GM18909 (cell line): Measurements from ENCODE around the gene TOR4A.
"Not testable (repeated sequence)": the region's sequence is repeated elsewhere in the genome, so short reads cannot be mapped to it uniquely, and the experiment has no call there.

Source experiments
- ATAC-seq: cut with Tn5 transposase; IDR thresholded peaks from one replicate; pipeline ENCODE4 v1.9.1; 2021; ENCODE audit warnings: mild to moderate bottlenecking; ENCODE audit not compliant: unreplicated experiment, poor library complexity

The TOR4A gene

DNA sequence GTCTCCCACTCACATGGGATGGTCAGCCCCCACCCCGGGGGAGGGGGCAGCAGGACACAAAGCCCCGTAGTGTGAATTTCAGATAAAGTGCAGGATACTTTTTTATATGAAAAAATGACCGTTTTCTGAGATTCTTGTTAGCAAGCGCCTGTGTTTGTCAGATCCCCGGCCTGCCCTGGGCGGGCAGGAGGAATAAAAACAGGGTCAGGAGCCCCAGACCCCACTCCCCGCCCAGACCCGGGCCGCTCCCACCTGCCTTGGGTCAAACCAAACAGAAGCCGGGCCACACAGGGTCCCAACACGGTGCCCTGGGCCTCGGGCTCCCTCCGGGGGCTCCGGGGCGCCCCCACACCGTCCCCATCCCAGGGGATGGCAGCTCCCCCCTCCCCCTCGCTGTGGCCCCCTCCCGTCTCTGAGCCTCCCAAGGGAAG, 38.1 kb downstream of the TOR4A start:
- ATAC-seq = no peak

- no peak for ATAC-seq
Observed at GRCh38 chr9:137316012-137316981, 38.8 kb downstream of the TOR4A start.

DNA sequence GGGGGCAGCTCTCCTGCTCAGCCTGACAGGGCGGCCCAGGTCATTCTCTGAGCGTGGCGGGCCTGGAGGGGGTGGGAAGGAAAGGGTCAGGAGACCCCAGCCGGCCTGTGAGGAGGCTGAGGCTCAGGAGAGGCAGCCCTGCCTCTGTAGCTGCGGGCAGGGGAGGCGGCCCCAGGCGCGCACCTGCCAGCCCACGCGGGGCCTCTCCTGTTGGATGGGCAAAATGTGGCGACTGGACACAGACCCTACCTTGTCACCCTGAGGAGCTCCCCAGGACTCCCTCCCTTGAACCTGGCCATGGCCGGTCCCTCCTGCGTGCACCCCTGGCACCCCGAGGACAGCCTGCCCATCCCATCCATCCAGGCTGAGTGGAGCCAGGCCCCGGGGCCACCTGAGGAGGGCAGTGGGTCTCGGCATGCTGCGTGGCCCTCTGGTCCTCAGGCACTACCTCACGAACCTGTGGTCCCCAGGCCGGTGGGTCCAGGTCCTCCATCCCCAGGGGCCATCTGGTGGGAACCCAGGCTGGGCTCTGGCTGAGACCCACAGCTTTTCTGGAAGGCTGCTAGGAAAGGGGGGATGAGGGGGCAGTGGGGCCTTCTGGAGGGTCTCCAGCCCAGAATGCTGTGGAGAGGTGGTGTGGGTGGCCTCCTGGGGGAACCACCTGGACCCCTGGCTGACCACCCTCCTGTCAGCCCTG, 39.6 kb downstream of the TOR4A start:
- no peak for ATAC-seq

DNA sequence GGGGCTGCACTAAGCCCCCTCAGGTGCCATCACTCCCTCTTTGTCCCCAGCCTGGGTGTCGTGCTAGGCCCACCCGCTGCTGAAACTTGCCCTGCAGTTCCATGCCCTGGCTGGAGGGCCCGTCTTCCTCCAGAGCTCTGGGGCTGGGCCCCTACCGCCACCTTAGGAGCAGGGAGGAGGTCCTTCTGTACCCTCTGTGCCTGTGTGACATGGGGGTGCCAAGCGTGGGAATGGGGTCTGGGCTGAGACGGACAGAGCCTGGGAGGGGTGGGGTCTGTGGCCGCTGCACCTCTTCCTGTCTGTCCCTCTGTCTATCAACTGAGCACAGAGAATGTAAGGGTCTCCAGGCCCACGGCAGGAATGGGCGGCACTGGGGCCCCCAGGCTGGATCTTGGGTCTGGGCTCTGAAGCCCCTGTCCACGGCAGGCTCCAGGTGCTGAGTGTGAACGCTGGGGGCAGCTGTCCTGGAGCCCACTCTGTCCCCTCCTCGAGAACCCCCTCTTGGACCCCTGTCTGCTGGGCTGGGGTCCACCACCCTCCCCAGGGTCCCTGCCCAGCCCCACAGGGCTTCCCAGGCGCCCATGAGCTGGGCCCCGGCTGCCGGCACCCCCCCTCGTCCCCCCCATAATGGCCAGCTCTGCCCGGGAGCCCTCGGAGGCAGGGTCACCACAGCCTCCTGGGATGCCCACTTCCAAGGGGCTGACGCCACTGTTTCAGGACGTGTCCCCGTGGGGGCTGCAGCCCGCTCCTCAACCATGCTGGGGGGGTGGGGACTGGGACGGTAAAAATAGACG, 40.4 kb downstream of the TOR4A start:
- ATAC-seq = no peak

GRCh38 chr9:137318602-137319001, 41.1 kb downstream of the TOR4A start:
- no peak for ATAC-seq

DNA sequence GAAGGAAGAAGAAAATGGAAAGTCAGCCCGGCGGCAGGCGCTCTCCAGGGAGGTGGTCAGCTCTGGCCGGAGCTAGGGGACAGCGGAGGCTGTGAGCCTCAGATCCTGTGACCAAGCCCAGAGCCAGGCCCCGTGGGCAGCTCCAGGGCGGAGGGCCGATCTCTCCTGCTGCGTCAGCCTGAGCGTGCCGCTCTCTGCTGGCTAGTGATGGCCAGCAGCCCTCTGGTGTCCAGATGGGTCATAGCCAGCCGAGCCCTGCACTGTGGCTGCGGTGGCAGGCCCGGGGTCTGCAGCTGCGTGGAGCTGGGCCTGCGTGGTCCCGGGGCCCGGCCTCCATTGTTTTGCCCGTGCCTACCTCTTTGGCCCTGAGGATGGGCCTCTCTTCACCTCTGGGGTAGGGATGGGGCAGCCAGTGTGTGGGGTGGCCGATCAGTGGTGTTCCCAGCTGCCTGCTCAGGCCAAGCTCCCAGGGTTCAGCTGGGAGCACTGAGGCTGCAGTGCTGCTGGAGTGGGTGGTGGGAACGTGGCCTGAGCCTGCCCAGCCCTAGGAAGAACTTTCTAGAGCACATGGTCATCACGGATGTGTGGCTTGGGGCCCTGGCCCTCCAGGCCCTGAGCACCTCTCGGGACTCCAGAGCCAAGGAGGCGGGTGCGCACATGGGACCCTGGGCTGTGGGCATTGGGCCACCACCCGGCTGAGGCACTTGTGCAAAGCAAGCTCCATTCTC, 41.6 kb downstream of the TOR4A start:
- no peak for ATAC-seq

- ATAC-seq = no peak
Observed at GRCh38 chr9:137319739-137320551, 42.4 kb downstream of the TOR4A start.

DNA sequence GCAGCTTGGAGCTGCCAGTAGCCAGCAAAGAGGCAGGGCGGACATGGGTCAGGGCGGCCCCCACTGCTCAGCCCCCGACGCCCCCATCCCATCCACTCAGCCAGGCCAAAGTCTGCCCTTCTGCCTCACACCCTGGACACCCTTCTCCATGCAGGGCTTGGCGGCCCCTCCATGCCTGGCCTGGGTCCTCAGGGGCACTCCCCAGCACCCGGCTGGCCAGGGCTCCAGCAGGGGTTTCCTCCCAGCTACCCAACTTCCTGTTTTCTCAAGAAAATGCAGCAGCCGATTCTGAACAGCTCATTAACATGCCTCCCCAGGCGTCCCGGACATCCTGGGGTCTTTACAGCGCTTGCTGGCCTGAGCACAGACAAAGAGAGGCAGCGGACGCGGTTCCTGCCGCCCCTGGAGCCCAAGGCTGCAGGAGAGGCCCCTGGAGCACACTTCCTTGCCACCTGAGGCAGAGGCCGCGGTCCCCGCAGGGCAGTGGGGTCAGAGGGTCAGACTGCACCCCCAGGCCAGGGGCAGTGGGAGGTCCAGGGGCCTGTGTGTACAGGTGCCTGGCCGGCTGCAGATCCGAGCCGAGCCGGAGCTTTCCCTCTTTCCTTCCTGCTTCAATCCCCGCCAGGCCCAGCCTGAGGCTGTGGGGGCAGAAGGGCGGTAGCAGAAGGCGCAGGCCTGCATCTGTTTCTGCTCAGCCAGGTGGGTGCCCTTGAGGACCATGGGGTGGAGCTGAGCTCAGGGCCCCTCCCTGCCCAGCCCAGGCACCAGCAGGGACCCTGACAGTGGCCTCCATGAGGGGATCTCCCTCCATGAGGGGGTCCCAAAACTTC, 43.2 kb downstream of the TOR4A start:
- no peak for ATAC-seq

GRCh38 chr9:137321726-137322361, 44.3 kb downstream of the TOR4A start:
- no peak for ATAC-seq

DNA sequence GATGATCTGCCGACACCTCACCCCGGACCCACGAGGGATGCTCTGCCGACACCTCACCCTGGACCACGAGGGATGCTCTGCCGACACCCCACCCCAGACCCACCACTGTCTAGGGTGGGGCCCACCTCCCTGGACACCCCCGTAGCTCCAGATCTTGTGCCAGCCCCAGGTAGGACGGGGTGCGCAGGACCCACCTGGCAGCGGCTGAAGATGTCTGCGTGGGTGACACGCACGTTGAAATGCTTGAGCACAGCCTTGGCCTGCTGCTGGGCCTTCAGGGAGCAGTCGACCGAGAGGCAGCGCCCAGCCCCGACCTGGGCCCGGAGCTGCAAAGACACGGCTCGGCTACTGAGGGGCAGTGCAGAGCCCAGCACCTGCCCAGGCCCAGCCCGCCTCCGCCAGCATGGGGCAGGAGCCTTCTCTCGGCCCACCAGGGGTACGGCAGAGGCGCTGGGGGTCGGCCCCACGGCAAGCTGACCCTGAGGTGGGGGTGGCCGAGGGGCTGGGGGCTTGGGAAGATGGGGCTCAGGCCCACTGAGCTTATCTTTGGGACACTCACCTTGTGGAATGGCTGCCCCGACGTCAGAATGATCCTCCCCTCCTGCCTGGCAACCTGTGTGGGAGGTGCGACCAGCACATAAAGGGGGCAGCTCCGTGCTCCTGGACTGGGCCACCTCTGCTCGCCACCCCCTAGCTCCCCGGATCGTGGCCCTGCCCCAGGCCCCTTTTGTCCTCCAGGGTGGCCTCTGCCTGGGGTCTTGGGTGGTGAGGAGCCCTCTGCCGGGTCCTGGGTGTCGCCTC, 46.2 kb downstream of the TOR4A start:
- ATAC-seq = no peak

DNA sequence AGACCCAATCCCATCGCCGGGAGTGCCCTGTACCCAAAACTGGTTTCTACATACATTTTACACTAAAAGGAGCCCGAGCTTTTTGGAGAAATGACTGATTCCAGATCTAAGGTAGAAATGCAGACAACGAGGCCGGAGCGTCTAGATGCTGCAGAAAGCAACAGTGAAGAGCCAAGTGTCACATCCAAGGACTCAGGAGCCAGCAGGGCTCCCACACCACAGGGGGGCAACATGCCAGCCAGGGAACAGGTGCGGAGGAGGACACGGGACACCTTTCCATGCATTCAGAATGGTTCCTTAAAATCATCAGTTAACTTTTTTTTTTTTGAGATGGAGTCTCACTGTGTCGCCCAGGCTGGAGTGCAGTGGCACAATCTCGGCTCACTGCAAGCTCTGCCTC, 47.6 kb downstream of the TOR4A start:
- ATAC-seq = no peak

GRCh38 chr9:137325799-137326198, 48.3 kb downstream of the TOR4A start:
- ATAC-seq = no peak

DNA sequence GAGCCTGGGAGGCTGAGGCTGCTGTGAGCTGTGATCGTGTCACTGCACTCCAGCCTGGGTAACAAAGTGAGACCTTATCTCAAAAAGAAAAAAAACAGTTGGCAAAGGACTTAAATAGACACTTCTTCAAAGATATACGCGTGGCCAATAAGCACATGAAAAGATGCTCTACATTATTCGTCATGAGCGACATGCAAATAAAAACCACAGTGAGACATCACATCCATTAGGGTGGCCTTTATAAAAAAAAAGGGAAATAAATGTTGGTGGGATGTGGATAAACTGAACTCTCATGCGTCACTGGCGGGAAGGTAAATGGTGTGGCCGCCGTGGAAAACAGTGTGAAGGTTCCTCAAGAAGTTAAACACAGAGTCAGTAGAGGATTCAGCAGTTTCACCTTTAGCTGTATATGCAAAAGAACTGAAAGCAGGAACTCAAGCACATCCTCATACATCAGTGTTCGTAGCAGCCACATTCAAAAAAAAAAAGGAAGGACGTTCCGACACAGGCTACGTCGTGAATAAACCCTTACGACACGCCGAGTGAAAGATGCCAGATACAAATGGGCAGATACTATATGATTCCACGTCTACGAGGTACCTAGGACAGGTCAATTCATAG, 49.0 kb downstream of the TOR4A start:
- ATAC-seq = peak; percentile 54

DNA sequence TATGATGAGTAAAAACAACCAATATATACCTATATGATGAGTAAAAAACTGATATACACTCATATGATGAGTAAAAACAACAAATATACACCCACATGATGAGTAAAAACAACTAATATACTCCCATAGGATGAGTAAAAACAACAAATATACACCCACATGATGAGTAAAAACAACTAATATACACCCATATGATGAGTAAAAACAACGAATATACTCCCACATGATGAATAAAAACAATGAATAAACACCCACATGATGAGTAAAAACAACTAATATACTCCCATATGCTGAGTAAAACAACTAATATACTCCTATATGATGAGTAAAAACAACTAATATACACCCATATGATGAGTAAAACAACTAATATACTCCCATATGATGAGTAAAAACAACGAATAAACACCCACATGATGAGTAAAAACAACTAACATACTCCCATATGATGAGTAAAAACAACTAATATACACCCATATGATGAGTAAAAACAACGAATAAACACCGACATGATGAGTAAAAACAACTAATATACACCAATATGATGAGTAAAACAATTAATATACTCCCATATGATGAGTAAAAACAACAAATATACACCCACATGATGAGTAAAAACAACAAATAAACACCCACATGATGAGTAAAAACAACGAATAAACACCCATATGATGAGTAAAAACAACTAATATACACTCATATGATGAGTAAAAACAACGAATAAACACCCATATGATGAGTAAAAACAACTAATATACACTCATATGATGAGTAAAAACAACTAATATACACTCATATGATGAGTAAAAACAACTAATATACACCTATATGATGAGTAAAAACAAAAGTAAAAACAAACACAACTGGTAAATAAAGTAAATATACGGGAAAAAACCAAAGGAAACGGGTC, 50.4 kb downstream of the TOR4A start:
- not testable (repeated sequence) for ATAC-seq

DNA sequence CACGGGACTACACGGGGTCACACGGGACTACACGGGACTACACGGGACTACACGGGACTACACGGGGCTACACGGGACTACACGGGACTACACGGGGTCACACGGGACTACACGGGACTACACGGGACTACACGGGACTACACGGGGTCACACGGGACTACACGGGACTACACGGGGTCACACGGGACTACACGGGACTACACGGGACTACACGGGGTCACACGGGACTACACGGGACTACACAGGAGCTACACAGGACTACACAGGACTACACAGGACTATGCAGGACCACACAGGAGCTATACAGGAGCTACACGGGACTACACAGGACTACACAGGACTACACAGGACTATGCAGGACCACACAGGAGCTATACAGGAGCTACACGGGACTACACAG, 52.1 kb downstream of the TOR4A start:
- not testable (repeated sequence) for ATAC-seq

DNA sequence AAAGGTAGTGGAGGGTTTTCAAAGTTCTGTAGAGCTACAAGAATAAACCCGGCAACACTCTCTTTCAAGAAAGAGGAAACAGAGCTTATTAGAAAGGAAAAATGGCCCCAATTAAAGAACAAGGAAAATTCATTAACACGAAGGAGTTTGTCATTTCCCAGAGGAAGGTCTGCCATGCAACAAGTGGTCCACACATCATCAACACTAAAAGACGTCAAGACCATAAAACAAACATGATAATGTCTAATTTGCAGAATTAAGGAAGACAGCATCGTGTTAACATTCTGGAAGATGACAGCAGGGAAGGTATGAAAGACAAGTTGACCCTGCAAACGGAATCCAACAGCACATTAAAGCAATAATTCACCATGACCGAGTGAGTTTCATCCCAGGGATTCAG, 53.2 kb downstream of the TOR4A start:
- no peak for ATAC-seq
